ENCODE data around the gene ATP5MC3. TPM values are rescaled to one million over a fixed set of nuclear protein-coding genes. Genes with fewer than 3 reads are reported as not detected.

ATP5MC3 gene
- total RNA-seq, 1 donor = 58.2 TPM

DNA sequence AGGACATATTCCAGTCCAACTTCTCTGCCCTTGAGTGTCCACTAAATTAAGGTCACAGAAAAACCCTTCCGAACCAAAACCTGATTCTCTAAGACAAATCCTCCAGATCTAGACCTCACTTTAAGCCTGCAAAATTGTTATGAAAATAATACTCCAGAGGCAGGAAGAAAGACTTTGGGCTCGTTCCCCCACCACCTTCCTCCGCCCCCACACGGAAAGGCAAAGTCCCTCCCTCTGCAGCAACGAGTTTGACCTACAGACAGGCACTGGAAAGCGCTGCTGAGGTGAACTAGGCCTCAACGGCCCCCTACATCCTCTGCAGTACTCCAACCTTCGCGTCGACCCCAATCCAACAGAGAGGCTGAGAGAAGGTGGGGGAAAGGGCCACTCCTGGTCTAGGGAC lies 808 bp downstream of the ATP5MC3 start:
- Histone ChIP-seq H3K27me3 (ENCODE audit: insufficient read depth, low read length) (no peaks in the 10 kb centered on the region), H3K4me3 (ENCODE audit: low read length) (peak overlapping the region; percentile 82), H3K9me3 (ENCODE audit: low read depth, low read length) (no peaks in the 10 kb centered on the region), H3K4me1 (ENCODE audit: insufficient read depth, low read length) (peaks cover 14% of the 10 kb centered on the region)

DNA sequence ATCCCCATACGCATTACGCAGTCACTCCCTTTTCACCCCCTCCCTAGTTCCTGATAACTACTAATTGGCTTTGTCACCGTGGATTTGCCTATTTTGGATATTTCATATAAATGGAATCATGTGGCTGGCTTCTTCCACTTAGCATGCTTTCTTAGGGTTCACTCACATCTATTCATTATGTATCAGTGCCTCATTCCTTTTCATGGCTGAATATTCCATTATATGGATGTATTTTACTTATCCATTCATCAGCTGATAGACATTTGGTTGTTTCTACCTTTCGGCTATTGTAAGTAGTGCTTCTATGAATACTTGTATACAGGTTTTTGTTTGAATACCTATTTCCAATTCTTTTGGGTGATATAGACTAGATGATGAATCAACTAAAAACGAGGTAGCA lies 4.9 kb downstream of the ATP5MC3 start:
- Histone ChIP-seq H3K4me3 (ENCODE audit: low read length) (no peak overlapping the region), H3K4me1 (ENCODE audit: insufficient read depth, low read length) (peaks cover 9% of the 10 kb centered on the region), H3K9me3 (ENCODE audit: low read depth, low read length) (no peaks in the 10 kb centered on the region), H3K27me3 (ENCODE audit: insufficient read depth, low read length) (no peaks in the 10 kb centered on the region)

GRCh38 chr2:175175896-175176295 lies 5.6 kb downstream of the ATP5MC3 start:
- Histone ChIP-seq H3K27me3 (ENCODE audit: insufficient read depth, low read length) (no peaks in the 10 kb centered on the region), H3K4me3 (ENCODE audit: low read length) (no peak overlapping the region), H3K9me3 (ENCODE audit: low read depth, low read length) (no peaks in the 10 kb centered on the region), H3K4me1 (ENCODE audit: insufficient read depth, low read length) (peaks cover 11% of the 10 kb centered on the region)

DNA sequence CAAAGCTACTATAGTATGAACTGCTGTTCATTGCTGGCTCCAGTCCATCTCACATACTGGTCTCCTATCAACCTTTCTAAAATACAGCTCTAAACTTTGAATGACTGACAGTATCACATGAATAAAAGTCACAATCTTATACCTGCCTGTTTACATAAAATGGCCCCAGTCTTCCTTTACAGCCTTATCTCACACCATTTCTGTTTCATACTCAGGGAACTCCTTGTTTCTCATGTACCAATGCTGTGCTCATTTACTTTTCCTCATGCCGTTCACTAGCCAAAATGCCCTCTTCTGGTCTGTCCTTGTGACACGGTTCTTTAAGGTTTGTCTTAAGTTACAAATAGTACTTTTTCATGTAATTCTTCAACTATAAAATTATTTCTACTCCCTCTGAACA lies 6.2 kb downstream of the ATP5MC3 start:
- Histone ChIP-seq H3K27me3 (ENCODE audit: insufficient read depth, low read length) (no peaks in the 10 kb centered on the region), H3K4me3 (ENCODE audit: low read length) (no peak overlapping the region)

DNA sequence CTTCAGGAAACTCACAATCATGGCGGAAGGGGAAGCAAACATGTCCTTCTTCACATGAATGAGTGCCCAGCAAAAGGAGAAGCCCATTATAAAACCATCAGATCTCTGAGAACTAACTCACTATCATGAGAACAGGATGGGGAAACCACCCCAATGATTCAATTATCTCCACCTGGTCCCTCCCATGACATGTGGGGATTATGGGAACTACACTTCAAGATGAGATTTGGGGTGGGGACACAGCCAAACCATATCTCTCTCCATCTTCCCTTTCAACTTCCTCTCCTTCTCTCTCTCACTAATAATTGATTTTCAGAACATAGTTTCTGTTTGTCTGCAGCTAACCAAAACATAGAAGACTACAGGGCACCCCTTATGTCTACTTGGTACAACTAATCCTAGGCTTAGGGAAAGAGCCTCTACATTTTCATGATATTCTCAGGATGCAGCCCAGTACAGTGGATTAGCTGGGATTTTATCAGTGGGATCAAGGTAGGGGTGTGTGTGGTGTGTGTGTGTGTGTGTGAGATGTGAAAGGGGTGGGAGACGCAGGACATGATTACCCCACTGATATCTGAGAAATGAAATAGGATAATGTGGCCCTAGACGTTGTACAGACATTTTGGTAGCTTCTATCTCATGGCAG lies 10.7 kb downstream of the ATP5MC3 start:
- peaks cover 12% of the 10 kb centered on the region for H3K4me1 ChIP-seq (ENCODE audit: insufficient read depth, low read length)
- H3K9me3 ChIP-seq (ENCODE audit: low read depth, low read length) = no peaks in the 10 kb centered on the region
- H3K4me3 ChIP-seq (ENCODE audit: low read length) = no peak overlapping the region
- no peaks in the 10 kb centered on the region for H3K27me3 ChIP-seq (ENCODE audit: insufficient read depth, low read length)

More for the DNA sequence above, 6.2 kb downstream of the ATP5MC3 start:
- peaks cover 7% of the 10 kb centered on the region for H3K4me1 ChIP-seq (ENCODE audit: insufficient read depth, low read length)
- no peaks in the 10 kb centered on the region for H3K9me3 ChIP-seq (ENCODE audit: low read depth, low read length)

GRCh38 chr2:175169191-175169590 lies 12.3 kb downstream of the ATP5MC3 start:
- H3K9me3 ChIP-seq (ENCODE audit: low read depth, low read length) = no peaks in the 10 kb centered on the region
- H3K27me3 ChIP-seq (ENCODE audit: insufficient read depth, low read length) = no peaks in the 10 kb centered on the region
- peaks cover 19% of the 10 kb centered on the region for H3K4me1 ChIP-seq (ENCODE audit: insufficient read depth, low read length)
- H3K4me3 ChIP-seq (ENCODE audit: low read length) = no peak overlapping the region

DNA sequence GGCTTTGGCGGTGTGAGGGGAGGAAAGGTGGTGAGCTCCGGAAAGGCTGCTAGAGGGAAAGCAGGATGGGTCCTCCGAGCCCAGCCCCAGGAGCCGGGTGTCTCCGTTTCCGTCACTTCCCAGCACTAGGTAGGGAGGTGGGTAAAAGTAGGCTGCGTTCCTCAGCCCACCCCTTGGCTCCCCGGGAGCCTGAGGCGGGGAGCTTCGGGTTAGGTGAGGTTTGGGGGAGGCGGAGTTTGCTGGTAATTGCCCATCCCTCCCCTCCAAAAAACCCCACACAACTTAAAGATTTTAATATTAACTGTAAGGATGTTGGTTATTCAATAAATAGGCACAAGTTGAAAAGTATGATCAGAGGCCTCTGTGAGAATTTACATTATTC lies 13.0 kb downstream of the ATP5MC3 start:
- Histone ChIP-seq H3K4me3 (ENCODE audit: low read length) (peak overlapping the region; percentile 99), H3K27me3 (ENCODE audit: insufficient read depth, low read length) (no peaks in the 10 kb centered on the region), H3K9me3 (ENCODE audit: low read depth, low read length) (no peaks in the 10 kb centered on the region), H3K4me1 (ENCODE audit: insufficient read depth, low read length) (peaks cover 19% of the 10 kb centered on the region)

- no peaks in the 10 kb centered on the region for H3K27me3 ChIP-seq (ENCODE audit: insufficient read depth, low read length)
- no peaks in the 10 kb centered on the region for H3K9me3 ChIP-seq (ENCODE audit: low read depth, low read length)
- H3K4me3 ChIP-seq (ENCODE audit: low read length) = peak within 1 kb of the TSS; percentile 99
- H3K4me1 ChIP-seq (ENCODE audit: insufficient read depth, low read length) = peaks cover 19% of the 10 kb centered on the region
Observed at GRCh38 chr2:175167792-175168563, 13.5 kb downstream of the ATP5MC3 start, which contains the start of gene ATF2. Gene ATF2, minus strand, starts transcription at chr2:175168203. Its CDS starts 31,760 bp downstream, at chr2:175136443.

DNA sequence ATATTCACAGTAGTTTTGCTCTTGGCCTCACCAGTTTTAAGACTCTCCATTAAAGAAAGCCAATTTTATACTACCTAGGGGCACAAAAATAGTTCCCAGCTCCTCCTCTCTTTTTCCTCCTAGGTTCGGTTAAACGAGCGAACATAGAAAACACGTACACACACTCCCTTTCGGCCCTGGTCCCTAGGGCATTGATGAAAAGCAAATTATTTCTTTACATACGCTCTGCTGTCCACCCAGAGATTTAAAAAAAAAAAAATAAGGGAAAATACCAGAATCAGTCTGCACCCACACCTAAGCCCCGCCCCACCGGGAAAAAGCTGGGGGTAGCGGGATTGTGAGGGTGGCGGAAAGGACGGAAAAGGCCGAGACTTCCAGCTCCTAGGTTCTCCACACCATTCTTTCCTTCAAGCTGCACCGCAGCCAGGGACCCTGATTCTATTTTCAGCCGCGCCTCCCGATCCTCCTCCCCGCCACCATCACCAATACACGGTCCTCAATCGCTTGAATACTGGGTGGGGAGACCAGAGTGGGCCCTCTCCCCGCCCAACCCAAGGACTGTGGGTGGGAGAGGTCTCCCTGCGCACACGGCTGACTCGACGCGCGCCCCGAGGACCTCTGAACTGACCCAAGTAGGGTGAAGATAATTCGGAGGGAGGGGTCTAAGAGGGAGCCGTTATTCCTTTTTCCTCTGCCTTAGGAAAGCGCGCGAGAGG lies 14.3 kb downstream of the ATP5MC3 start:
- Histone ChIP-seq H3K9me3 (ENCODE audit: low read depth, low read length) (no peaks in the 10 kb centered on the region), H3K4me3 (ENCODE audit: low read length) (peak overlapping the region; percentile 99), H3K4me1 (ENCODE audit: insufficient read depth, low read length) (peaks cover 19% of the 10 kb centered on the region), H3K27me3 (ENCODE audit: insufficient read depth, low read length) (no peaks in the 10 kb centered on the region)

DNA sequence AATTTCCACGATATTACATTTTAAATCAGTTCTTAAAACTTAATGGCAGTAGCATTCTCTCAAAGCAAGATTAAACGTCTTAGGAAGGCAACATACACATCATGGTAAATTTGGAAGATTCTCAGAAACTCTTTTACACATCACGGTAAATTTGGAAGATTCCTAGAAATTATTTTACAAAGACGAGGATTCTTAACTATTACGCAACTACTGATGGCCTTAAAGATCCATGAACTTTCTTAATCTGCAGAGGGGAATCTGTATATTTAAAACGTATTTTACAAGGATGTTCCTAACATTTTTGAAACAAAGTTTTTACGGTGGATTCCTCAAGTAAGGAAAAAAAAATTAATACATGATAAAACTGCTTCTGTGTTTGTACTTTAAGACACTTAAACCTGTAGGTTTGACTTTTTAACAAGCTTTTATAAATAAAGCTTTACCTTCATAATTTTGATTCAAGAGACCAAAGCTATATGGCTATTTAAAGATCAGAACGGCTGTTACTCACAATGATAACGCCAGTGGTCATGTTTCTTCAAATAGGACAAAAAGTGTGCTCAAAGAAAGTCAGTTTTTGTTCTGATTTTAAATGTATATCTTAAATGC lies 15.2 kb downstream of the ATP5MC3 start:
- no peaks in the 10 kb centered on the region for H3K9me3 ChIP-seq (ENCODE audit: low read depth, low read length)
- H3K4me1 ChIP-seq (ENCODE audit: insufficient read depth, low read length) = peaks cover 19% of the 10 kb centered on the region
- no peaks in the 10 kb centered on the region for H3K27me3 ChIP-seq (ENCODE audit: insufficient read depth, low read length)
- H3K4me3 ChIP-seq (ENCODE audit: low read length) = no peak overlapping the region

DNA sequence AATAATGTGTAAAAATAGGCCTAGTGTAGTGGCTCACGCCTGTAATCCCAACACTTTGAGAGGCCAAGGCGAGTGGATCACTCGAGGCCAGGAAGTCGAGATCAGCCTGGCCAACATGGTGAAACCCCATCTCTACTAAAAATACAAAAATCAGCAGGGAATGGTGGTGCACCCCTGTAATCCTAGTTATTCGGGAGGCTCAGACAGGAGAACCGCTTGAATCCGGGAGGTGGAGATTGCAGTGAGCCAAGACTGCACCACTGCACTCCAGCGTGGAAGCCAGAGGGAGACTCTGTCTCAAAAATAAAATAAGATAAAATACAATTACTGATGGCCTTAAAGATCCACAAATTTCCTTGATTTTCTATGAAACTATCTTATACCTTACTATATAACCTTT lies 17.3 kb downstream of the ATP5MC3 start:
- no peaks in the 10 kb centered on the region for H3K27me3 ChIP-seq (ENCODE audit: insufficient read depth, low read length)
- peaks cover 13% of the 10 kb centered on the region for H3K4me1 ChIP-seq (ENCODE audit: insufficient read depth, low read length)
- H3K9me3 ChIP-seq (ENCODE audit: low read depth, low read length) = no peaks in the 10 kb centered on the region
- no peak overlapping the region for H3K4me3 ChIP-seq (ENCODE audit: low read length)

DNA sequence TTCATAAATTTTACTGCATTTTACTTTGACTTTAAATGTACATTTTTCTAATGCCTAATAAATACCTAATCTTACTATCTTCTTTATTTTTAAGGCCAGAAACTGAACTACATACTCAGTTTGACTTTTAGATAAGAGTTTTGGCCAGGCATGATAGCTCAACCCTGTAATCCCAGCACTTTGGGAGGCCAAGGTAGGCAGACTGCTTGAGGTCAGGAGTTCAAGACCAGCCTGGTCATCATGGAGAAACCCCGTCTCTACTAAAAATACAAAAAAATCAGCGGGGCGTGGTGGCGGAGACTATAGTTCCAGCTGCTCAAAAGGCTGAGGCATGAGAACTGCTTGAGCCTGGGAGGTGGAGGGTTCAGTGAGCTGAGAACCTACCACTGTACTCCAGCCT lies 22.6 kb downstream of the ATP5MC3 start:
- Histone ChIP-seq H3K4me3 (ENCODE audit: low read length) (no peak overlapping the region), H3K9me3 (ENCODE audit: low read depth, low read length) (no peaks in the 10 kb centered on the region), H3K27me3 (ENCODE audit: insufficient read depth, low read length) (no peaks in the 10 kb centered on the region), H3K4me1 (ENCODE audit: insufficient read depth, low read length) (peaks cover 7% of the 10 kb centered on the region)

- Histone ChIP-seq H3K27me3 (ENCODE audit: insufficient read depth, low read length) (no peaks in the 10 kb centered on the region), H3K9me3 (ENCODE audit: low read depth, low read length) (no peaks in the 10 kb centered on the region), H3K4me3 (ENCODE audit: low read length) (no peak overlapping the region), H3K4me1 (ENCODE audit: insufficient read depth, low read length) (peaks cover 7% of the 10 kb centered on the region)
Observed at GRCh38 chr2:175156534-175156933, 25.0 kb downstream of the ATP5MC3 start.

- Histone ChIP-seq H3K4me3 (ENCODE audit: low read length) (no peak overlapping the region), H3K9me3 (ENCODE audit: low read depth, low read length) (no peaks in the 10 kb centered on the region), H3K4me1 (ENCODE audit: insufficient read depth, low read length) (peaks cover 7% of the 10 kb centered on the region), H3K27me3 (ENCODE audit: insufficient read depth, low read length) (no peaks in the 10 kb centered on the region)
Observed at GRCh38 chr2:175154661-175155082, 26.8 kb downstream of the ATP5MC3 start.

DNA sequence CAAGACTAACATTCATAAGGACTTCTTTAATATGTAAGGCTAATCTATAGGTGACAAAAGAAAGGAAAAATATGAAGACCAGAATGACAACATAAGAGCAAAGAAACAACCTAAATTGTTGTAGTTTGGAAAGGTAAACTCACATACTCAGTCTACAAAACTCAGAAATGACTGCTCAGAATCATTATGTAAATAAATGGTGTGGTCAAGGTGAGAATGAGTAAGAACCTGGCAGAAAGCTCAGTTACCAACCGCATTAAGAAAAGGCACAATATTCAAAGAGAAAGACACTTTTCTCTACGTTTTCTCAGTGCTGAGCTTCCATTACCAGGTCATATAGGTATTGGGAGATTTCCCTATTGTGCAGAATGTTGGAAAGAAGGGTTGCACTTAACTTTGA lies 29.3 kb downstream of the ATP5MC3 start:
- Histone ChIP-seq H3K4me3 (ENCODE audit: low read length) (no peak overlapping the region), H3K27me3 (ENCODE audit: insufficient read depth, low read length) (no peaks in the 10 kb centered on the region), H3K4me1 (ENCODE audit: insufficient read depth, low read length) (peaks cover 5% of the 10 kb centered on the region), H3K9me3 (ENCODE audit: low read depth, low read length) (no peaks in the 10 kb centered on the region)

Measured in mononuclear cell (primary cell).